Right ventricle myocardium superior (tissue), 1 donor: ENCODE data around the gene IFITM10. TPM values are rescaled to one million over a fixed set of nuclear protein-coding genes. Genes with fewer than 3 reads are reported as not detected.

Experiments used
- ATAC-seq: fragments of 200-7000 bp; cut with Tn5 transposase; one replicate; pipeline ENCODE4 v1.9.1; 2020; ENCODE audit warnings: mild to moderate bottlenecking; ENCODE audit not compliant: poor library complexity
- DNase-seq: peaks from one replicate; pipeline ENCODE4 v3.0.0-alpha.2; 2020
- intact Hi-C: fragments of 100-400 bp; cut with DNase I; formaldehyde crosslinking; loops from one replicate; pipeline ENCODE4 v1.11.2; 2022
- total RNA-seq: library from RNA; stranded (reverse); fragmentation: NEBNext Ultra II Directional; extraction: Animal tissue kit (Norgen Biotek cat#: 25700); gene quantifications from one replicate; pipeline ENCODE4 v1.2.1, GENCODE V29; 2021
- donor health status: DM: no; HTN: yes; CAD: no; lungs with severe emphysema.

IFITM10 gene
- total RNA-seq, 1 donor from 2014 or later: 1.1 TPM

DNA sequence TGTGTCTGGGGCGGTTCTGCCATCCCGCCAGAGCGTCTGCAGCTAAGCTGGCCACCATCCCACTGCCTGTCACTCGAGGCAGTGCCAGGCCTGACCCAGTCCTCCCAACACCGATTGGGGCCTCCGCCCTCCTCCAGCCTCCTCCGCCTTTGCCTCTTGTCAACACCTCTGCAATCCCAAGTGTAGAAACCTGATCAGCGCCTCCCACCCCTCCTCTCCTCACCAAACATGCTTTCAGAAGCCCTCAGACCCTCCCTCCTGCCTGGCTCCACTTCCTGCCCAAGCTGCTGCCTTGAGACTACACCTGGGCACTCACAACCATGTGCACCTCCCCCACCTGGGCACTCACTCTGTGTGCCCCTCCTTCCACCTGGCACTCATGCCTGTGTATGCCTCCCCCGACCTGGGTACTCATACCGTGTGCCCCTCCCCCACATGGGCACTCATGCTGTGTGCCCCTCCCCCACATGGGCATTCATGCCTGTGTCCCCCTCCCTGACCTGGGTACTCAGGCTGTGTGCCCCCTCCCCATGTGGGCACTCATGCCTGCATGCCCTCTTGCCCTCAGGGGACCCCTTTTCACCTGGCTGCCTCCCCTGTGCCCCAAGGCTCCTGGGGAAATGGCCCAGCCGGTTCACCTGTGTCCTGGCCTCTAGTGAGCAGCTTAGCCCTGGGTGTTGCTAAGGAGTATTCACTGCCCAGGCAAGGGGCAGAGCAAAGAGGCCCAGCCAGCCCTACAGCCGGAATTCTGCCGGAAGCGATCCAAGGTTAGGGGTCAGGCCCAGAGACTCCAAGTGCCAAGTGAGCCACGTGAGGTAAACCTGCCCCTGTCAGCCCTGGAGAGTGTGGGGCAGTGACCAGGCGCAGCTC lies 5.5 kb upstream of the IFITM10 start:
- ATAC-seq (peak; percentile 54), DNase-seq (peak; percentile 84)
- intact Hi-C loops: no loop called here

GRCh38 chr11:1755344-1755691 lies 4.9 kb upstream of the IFITM10 start:
- intact Hi-C loops: no loop called here
- ATAC-seq: no peak
- no peak for DNase-seq

DNA sequence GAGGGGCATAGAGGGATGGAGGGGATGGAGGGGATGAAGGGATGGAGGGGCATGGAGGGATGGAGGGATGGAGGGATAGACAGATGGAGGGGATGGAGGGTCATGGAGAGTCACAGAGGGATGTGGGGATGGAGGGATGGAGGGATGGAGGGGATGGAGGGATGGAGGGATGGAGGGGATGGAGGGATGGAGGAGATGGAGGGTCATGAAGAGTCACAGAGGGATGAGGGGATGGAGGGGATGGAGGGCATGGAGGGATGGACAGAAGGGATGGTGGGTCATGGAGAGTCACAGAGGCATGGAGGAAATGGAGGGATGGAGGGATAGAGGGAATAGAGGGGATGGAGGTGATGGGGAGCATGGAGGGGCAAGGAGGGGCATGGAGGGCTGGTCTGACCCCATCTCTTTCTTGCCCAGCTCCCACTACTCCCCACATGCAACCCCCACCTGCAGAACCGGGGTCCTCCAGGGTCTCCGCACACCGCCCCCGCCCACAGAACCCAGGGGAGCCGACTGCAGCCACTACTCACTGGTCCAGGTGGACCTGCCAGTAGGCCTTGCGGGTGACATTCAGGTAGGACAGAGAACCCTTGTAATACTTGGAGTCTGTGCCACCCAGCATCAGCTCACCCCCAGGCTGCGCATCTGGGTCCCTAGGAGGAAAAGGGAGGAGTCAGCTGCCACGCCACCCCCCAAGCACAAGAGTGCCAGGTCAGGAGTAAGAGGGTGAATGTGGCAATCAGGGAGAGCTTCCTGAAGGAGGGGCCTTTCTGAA lies 4.2 kb upstream of the IFITM10 start:
- intact Hi-C loops: no loop called here
- no peak for DNase-seq
- no peak for ATAC-seq

DNA sequence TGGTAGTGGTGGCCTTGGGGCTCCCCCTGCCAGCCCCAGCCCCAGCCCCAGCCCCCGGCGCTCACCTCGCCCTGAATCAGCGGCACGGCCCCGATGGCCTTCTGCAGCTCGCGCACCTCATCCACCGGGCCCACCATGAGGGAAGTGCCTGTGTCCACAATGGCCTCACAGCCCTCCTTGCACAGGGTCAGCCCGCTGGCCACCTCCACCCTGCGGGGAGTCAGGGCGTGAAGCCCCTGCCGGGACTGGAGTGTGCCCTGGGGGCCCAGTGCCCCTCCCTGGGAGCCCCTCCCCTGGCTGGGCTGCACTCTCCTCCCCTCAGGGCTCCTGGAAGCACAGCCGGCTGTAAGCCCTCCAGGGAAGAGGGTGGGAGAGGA lies 3.5 kb upstream of the IFITM10 start:
- intact Hi-C loops: no loop called here
- peak; percentile 12 for DNase-seq

GRCh38 chr11:1753229-1753928 lies 3.0 kb upstream of the IFITM10 start:
- ATAC-seq (no peak), DNase-seq (no peak)
- intact Hi-C loops: no loop called here

More for the DNA sequence above, 3.5 kb upstream of the IFITM10 start:
- ATAC-seq: no peak

- intact Hi-C loops: no loop called here
- DNase-seq: peak; percentile 30
- no peak for ATAC-seq
These were observed 2.5 kb upstream of the IFITM10 start for GRCh38 chr11:1752907-1753228.

DNA sequence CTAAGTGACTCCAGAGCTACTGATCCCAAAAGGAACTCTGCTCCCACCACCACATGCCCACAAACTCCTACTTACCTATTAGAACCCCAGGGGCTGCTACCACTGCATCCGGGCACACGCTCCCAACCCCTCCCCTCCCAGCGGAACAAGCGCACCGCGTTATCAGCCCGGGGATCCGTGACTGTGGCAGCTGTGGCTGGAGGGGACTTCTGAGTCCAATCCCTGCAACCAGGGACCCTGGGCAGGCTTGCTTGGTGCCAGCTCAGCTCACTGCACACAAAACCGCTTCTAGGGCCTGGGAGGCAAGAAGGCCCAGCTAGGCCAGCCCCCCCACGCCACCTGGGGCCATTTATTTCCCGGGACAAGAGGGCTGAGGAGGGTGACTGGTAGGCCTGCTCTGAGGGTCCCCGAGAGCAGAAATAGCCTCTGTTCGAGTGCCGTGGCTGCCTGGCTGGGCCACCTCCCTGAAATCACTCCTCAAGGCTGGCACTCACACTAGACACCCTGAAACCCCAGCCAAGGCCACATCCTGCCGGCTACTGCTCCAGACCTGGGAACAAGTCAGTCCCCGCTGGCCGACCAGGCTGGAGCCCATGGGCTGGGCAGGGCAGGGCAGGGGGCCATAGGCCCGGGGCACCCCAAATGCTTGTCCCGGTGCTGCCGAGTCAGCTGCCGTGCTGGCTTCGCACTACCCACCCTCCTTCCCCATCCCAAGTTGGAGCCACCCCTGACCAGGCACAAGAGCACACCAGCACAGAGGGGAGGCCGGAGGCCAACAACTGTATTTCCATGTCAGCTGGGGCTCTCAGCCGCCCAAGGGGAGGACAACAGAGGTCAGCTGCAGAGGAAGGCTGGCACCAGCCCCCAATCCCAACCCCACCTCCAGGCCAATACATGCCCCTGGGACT lies 1.9 kb upstream of the IFITM10 start:
- ATAC-seq: no peak
- intact Hi-C loops: no loop called here
- peak; percentile 37 for DNase-seq

- DNase-seq (peak; percentile 57), ATAC-seq (peak; percentile 28)
- intact Hi-C loops: no loop called here
These were observed 1.1 kb upstream of the IFITM10 start for GRCh38 chr11:1751531-1751921.

GRCh38 chr11:1750840-1751530 lies 590 bp upstream of the IFITM10 start:
- intact Hi-C loops: no loop called here
- no peak for DNase-seq
- no peak for ATAC-seq

DNA sequence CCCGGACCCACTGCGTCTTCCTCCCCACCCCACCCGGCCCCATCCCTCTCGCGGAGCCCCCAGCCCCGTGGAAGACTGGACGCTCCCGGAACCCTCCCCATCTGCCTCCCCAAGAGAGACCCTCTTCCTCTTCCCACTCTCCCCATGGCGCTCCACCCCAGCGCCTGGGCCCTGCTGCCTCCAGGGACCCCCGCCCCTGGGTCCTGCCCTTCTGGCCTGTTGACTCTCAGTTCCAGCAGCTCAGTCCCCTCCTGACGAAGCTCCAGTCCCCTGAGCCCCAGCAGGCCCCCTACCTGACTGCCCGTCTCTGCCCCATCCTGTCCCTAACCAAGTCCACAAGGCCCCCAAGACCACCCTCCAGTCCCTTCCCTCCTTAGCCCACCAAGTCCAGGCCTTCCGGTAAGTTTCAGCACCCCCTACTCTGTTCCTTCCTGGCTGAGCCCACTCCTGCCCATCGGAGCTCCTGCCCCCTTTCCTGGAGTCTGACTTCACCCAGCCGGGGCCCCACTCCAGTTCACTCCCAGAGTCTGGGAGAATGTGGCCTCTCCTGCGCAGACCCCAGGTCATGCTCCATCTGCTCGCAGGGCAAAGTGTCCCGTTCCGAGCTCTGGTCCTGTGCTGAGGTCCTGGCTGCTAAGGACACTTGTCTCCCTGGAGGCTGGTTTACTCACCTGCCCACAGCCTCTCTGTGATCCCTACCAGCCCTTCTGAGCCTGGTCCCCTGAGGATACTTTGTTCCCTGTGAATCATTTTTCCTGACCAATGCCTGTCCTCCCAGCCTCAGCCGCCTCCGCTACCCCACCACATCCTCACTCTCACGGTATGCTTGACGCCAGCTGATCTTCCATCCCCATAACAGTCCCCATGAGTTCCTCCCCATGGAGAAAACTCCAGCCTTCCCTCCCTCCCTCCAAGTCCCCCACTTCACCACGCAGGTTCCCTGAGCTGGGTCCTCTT lies 722 bp downstream of the IFITM10 start:
- ATAC-seq (no peak), DNase-seq (no peak)
- intact Hi-C loops: no loop called here

DNA sequence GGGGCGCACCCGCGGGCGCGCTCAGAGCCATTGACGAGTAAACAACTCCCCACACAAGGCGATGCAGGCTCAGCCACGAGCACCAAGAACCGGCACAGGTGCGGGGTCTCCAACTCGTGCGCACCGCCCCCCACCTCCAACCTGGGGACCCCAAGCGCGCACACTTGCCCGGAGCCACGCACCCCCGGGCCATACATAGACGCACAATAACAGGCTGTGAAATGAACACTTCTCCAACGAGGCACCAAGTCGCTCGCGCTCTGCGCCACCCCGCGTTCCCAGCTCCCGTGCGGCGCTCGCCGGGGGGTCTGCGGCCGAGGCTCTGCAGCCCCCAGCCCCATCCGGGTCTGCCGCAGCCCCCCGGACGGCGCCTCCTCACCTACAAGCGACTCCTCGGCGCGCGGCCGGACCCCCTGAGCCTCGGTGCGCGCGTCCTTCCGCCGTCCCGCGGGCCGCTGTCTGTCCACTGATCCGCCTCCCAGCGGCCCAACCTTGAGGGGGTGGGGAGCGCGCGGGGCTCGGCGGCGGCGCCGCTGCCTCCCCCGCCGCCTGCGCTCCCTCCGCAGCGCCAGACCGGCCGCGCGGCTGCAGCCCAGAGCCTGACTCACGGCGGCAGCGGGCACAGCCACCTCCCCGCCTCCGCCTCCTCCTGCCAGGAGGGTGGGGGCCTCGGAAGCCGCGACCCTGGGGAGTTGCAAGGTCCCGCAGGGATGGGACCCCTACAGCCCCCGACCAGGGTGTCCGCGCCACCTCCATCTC lies 1.6 kb downstream of the IFITM10 start:
- DNase-seq: peak; percentile 46
- ATAC-seq: peak; percentile 22
- intact Hi-C loops: no loop called here

- DNase-seq (peak; percentile 57), ATAC-seq (peak; percentile 29)
- intact Hi-C loops: no loop called here
These were observed 2.4 kb downstream of the IFITM10 start for GRCh38 chr11:1747753-1748635.

DNA sequence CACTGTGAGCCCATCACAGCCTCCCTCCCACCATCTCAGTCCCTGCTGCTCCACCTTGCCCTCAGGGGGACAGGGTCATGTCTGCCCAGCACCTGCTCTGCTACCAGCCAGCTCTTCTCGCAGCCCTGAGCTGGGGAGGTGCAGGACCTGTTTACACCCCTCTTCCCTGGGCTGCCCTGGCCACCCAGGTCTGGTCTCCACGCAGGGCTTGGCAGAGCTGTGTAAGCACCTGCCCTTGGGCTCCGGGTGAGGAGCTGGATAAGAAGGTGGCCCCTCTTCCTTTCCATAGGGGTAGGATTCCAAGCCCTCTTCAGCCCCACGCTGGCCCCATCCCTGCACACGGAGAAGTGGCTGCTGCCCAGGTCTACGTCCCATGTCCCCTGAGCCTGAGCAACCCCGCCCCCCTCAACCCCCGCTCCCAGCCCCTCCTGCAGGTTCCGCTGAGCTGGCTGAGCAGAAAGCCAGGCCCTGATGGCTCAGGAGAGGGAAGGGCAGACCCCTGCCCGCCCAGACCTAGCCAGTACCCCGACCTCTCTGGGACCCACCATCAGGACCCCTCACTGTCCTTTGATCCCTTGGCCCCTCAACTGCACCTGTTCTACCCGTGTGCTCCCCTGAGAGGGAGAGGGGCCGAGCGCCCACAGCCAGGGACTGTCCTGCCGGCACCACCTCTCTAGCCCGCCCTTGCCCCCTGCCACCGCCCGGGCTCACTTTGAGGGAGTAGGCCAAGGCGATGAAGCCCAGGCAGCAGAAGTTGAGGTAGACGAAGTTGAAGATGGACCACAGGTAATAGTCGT lies 3.2 kb downstream of the IFITM10 start:
- intact Hi-C loops: no loop called here
- DNase-seq (no peak), ATAC-seq (no peak)

DNA sequence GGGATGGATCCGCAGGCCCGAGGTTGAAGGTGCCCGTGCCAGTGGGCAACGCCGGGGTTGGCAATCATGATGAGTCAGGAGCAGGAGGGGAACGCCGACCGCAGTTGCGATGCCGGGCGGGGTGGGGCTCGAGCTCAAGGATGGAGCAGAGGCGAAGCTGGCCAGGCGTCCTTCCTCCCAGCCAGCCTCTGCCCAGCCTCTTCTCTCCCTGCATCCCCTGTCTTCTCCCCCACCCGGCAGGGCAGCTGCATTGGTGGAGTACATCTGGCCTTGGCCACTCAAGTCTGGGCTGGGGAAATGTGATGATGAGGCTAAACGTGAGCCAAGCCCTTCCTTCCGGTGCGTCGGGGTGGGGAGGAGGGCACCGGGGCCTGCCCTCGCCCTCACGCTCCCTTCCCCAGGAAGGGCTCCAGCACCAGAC lies 3.9 kb downstream of the IFITM10 start:
- DNase-seq (peak; percentile 66), ATAC-seq (no peak)
- intact Hi-C loops: no loop called here
